Measurements from ENCODE around the gene RACGAP1. TPM values are rescaled to one million over a fixed set of nuclear protein-coding genes. Genes with fewer than 3 reads are reported as not detected.

RACGAP1 gene
- total and polyA plus RNA-seq, 2 of the 8 experiments (the other 6 are each of a cell fraction or from before 2014, with no cell fraction given) = 18.0 to 66.3 TPM

DNA sequence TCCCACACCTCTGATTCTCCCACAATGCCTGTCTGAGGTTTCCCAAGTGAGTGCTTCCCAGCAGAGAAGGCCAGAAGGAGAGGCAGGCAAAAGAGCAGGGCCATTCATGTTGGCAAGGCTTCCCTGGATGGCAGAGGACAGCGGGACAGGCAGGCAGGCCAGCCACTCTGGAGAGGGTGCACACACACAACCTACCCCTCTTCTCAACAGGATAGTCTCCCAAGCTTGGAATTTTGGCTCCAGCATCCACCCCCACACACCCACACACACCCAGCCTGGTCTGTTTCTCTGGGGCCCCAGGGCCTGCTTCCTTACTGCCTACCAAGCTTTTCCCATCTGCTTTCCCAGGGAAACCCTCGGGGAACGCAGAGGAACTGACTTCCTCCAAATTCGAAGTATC lies 15.4 kb upstream of the RACGAP1 start:
- no peak overlapping the region for H3K56ac ChIP-seq (replicated peaks; ENCODE audit: insufficient read length, low read depth, low read length)
- no peaks in the 10 kb centered on the region; a peak in 2 of 7 replicates for H3K27me3 ChIP-seq (replicated peaks in 1 of 4; ENCODE audit: control insufficient read depth in 3 of 4, extremely low read depth in 1 of 4, insufficient read depth in 3 of 4, low read length in 3 of 4)
- 0 out of 2 replicates have a peak overlapping the region, but pooled peaks have one; percentile 27 for H2BK12ac ChIP-seq (ENCODE audit: low read depth, low read length)
- no peaks in the 10 kb centered on the region for H3K79me1 ChIP-seq (ENCODE audit: low read depth, low read length)
- 87% methylated on average over 4 of the region's 4 CpGs; no CpG with 5 or more reads in 1 of the 2 experiments for WGBS, 2 experiments (ENCODE audit: extremely low coverage in 1 of 2, insufficient coverage in 1 of 2, insufficient read length in 1 of 2, insufficient replicate concordance in 2 of 2, low coverage in 1 of 2, low lambda C conversion rate in 2 of 2, missing lambda C conversion rate in 1 of 2)
- H3K79me2 ChIP-seq (ENCODE audit: control insufficient read depth in 1 of 2, insufficient read depth in 2 of 2, low read length in 2 of 2) = no peaks in the 10 kb centered on the region
- H3K4me3 ChIP-seq (ENCODE audit: extremely low read depth in 1 of 4, insufficient read depth in 2 of 4, low read depth in 3 of 4, low read length in 4 of 4) = no peak overlapping the region
- no peak overlapping the region for H2BK5ac ChIP-seq (ENCODE audit: low read depth, low read length)
- H4K8ac ChIP-seq (ENCODE audit: extremely low read depth, insufficient read depth, low read length) = peak overlapping the region; percentile 82
- H2BK15ac ChIP-seq (ENCODE audit: low read length) = no peak overlapping the region
- H2AK5ac ChIP-seq (ENCODE audit: low read depth, low read length) = no peak overlapping the region
- DNase-seq (ENCODE audit: low read depth in 1 of 2, low spot score in 2 of 2) (no peak), FAIRE-seq (no peak)
- CTCF ChIA-PET (ENCODE audit: partially characterized antibody) = interaction anchor here (0.6 to 13.4 kb wide), 8 partner anchors 11 to 195 kb away, joined by 4 to 296 read pairs (median 35); partner anchors contain the start of gene AQP6
- POLR2A ChIA-PET (ENCODE audit: partially characterized antibody) = interaction anchor here (5.4 kb wide), 1 partner anchor 15 kb away, joined by 19 read pairs; no protein-coding TSS in a partner anchor
- no peak overlapping the region for H3K4me2 ChIP-seq (ENCODE audit: insufficient read depth in 1 of 2, low read depth in 2 of 2, low read length in 2 of 2)
- no peaks in the 10 kb centered on the region for H3K36me3 ChIP-seq (ENCODE audit: control insufficient read depth in 2 of 4, insufficient read depth in 4 of 4, low read length in 3 of 4)
- no peak overlapping the region for H3K14ac ChIP-seq (ENCODE audit: insufficient read length)
- no peaks in the 10 kb centered on the region for H3K9me3 ChIP-seq (ENCODE audit: insufficient read depth in 2 of 2, low read depth in 1 of 2, low read length in 1 of 2)
- H2AFZ ChIP-seq (ENCODE audit: low read length) = no peak overlapping the region
- no peak overlapping the region for H4K5ac ChIP-seq (ENCODE audit: insufficient read length, low read depth, low read length)
- H2BK120ac ChIP-seq (replicated peaks; ENCODE audit: low read depth, low read length) = no peak overlapping the region
- H3K27ac ChIP-seq (ENCODE audit: low read depth, low read length) = no peak overlapping the region
- no peak overlapping the region for H3K9ac ChIP-seq (replicated peaks in 1 of 4; ENCODE audit: extremely low read depth in 1 of 4, low read depth in 3 of 4, low read length in 3 of 4)
- H3K18ac ChIP-seq (ENCODE audit: extremely low read depth, low read length) = no peak overlapping the region
- H3K4me1 ChIP-seq (replicated peaks in 1 of 4; ENCODE audit: control insufficient read depth in 3 of 4, insufficient read depth in 4 of 4, low read length in 3 of 4) = no peaks in the 10 kb centered on the region
- H3K23ac ChIP-seq (ENCODE audit: insufficient read length) = no peak overlapping the region
- no peaks in the 10 kb centered on the region for H4K20me1 ChIP-seq (replicated peaks in 1 of 2; ENCODE audit: control insufficient read depth in 1 of 2, insufficient read depth in 2 of 2, low read length in 2 of 2)
- H2BK20ac ChIP-seq (ENCODE audit: low read length) = no peak overlapping the region
- no peak overlapping the region for H3K4ac ChIP-seq (replicated peaks; ENCODE audit: insufficient read length, low read depth, low read length)
- no peak overlapping the region for H4K91ac ChIP-seq (replicated peaks; ENCODE audit: insufficient read length, low read length)
- H3K23me2 ChIP-seq (ENCODE audit: low read depth, low read length) = no peaks in the 10 kb centered on the region; the same call in 1 of the 2 replicates
- no peak for TF ChIP-seq SRF (IDR thresholded peaks at IDR 0.05; ENCODE audit: low read depth, low read length)
- TF ChIP-seq GABPA (IDR thresholded peaks at IDR 0.05; ENCODE audit: borderline replicate concordance, insufficient read depth, low read length) = no peak
- TF ChIP-seq KDM5A (IDR thresholded peaks at IDR 0.05; ENCODE audit: low read length) = no peak
- TF ChIP-seq CREB1 (IDR thresholded peaks at IDR 0.05) = no peak
- TF ChIP-seq SP4 (IDR thresholded peaks at IDR 0.05; ENCODE audit: low read length) = no peak
- TF ChIP-seq RAD21 (IDR thresholded peaks at IDR 0.05 in 1 of 2, conservative IDR thresholded peaks at IDR 0.05 in 1 of 2; ENCODE audit: low read depth in 2 of 2, low read length in 2 of 2) = no peak
- TF ChIP-seq POLR2A (IDR thresholded peaks at IDR 0.05; ENCODE audit: control extremely low read depth in 1 of 2, low read depth in 2 of 2, low read length in 2 of 2) = no peak
- no peak for TF ChIP-seq NANOG (IDR thresholded peaks at IDR 0.05; ENCODE audit: insufficient read depth, low read depth, low read length, poor library complexity, severe bottlenecking)
- TF ChIP-seq GTF2F1 (IDR thresholded peaks at IDR 0.05; ENCODE audit: borderline replicate concordance, low read depth, low read length) = no peak
- no peak for TF ChIP-seq CEBPB (IDR thresholded peaks at IDR 0.05; ENCODE audit: low read depth, low read length)
- TF ChIP-seq HDAC6 (IDR thresholded peaks at IDR 0.05; ENCODE audit: low read depth, low read length) = no peak
- no peak for TF ChIP-seq ZNF274 (IDR thresholded peaks at IDR 0.05; ENCODE audit: borderline replicate concordance, extremely low read depth, low read length)
- no peak for TF ChIP-seq TAF7 (optimal IDR thresholded peaks at IDR 0.05; ENCODE audit: borderline replicate concordance, low read depth, low read length)
- TF ChIP-seq KDM1A (IDR thresholded peaks at IDR 0.05; ENCODE audit: borderline replicate concordance, low read length) = no peak
